ENCODE data around the gene GMFB.

GRCh38 chr14:54475187-54475899 is 13.4 kb downstream of the GMFB start:
- TF ChIP-seq ZFX (IDR thresholded peaks at IDR 0.05) (no peak), JUND (IDR thresholded peaks at IDR 0.05) (no peak), TCF7L2 (IDR thresholded peaks at IDR 0.05; ENCODE audit: borderline replicate concordance, extremely low read depth, insufficient read depth, insufficient read length) (no peak)
- TF ChIP-seq, protein P1, sequence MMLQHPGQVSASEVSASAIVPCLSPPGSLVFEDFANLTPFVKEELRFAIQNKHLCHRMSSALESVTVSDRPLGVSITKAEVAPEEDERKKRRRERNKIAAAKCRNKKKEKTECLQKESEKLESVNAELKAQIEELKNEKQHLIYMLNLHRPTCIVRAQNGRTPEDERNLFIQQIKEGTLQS (IDR thresholded peaks at IDR 0.05), result no peak
